Erythroblast (primary cell): ENCODE data around the gene PTTG1IP.

ENCODE experiments used
- GATA1 ChIP-seq: IDR thresholded peaks from 2 replicates; pipeline ENCODE4 v1.6.1; 2011; ENCODE audit warnings: low read depth, mild to moderate bottlenecking, control low read depth, low read length, moderate library complexity
- POLR2A ChIP-seq: IDR thresholded peaks from 2 replicates; pipeline ENCODE4 v1.6.1; 2011; ENCODE audit warnings: mild to moderate bottlenecking, low read length

DNA sequence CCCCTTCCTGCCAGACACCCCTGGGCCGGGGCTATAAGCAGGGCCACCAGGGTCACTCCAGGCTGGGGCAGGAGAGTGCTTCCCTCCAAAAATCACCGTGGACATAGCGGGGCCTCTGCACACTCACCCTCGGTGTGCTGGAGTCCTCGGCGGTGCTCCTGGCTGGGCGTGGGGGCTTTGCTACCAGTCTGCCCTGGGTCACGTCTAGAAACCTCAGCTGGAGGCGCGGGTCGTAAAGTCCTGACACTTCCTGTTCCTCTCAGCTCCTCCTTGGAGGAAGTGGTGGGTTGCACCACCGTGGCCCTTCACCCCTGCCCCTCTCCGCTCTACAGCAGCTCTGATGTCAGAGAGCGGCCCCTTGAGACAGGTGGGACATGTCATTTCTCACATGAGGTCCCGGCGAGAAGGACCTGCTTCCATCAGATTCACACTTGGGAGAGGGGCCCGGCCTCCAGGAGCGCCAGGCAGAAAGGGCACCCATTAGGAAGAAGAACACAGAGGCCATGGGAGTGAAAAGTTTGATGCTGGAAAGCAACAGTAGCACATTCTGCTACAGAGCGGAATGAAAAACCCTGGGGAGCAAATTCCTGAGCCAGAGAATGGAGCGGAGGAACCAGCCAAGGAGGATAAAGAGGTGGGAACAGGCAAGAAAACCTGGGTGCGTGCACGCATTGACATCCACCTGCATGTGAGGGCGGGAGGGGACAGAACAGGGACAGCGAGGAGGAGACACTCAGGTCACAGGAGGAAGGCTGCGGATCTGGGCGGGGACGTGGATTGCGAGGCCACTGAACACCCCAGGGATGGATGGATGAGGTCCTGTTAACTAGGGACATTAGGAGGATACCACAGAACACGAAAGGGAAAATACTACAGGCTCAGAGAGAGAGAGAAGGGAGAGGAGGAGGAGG, 47.5 kb upstream of the PTTG1IP start, which contains the start of gene ITGB2:
- TF ChIP-seq POLR2A (no peak), GATA1 (no peak)
